ENCODE measurements around the gene MYOM1. TPM values are rescaled to one million over a fixed set of nuclear protein-coding genes. Genes with fewer than 3 reads are reported as not detected.
"Not testable (repeated sequence)": the region's sequence is repeated elsewhere in the genome, so short reads cannot be mapped to it uniquely, and the experiment has no call there.

The MYOM1 gene
- total RNA-seq, 3 donors from 2014 or later = 3.1 to 6.9 (median 5.9) TPM

GRCh38 chr18:3205239-3205638, 14.5 kb downstream of the MYOM1 start:
- TF ChIP-seq POLR2AphosphoS5 (IDR thresholded peaks at IDR 0.05) (no peak), POLR2A (IDR thresholded peaks at IDR 0.05) (no peak), CTCF (IDR thresholded peaks at IDR 0.05) (no peak)
- H3K27me3 ChIP-seq = no peaks in the 10 kb centered on the region
- intact Hi-C loops (cut with DNase I; ENCODE audit: low total_unique reads) = no loop called here
- no peaks in the 10 kb centered on the region for H3K36me3 ChIP-seq
- DNase-seq (ENCODE audit: low spot score in 2 of 2) = no peak
- H3K4me1 ChIP-seq = no peaks in the 10 kb centered on the region
- peaks cover 0 to 23% of the 10 kb centered on the region in 2 donors for H3K9me3 ChIP-seq
- no peak overlapping the region for H3K4me3 ChIP-seq
- no peak overlapping the region for H3K27ac ChIP-seq

GRCh38 chr18:3199942-3200645, 19.7 kb downstream of the MYOM1 start:
- Histone ChIP-seq H3K36me3 (no peaks in the 10 kb centered on the region), H3K27ac (no peak overlapping the region), H3K4me1 (no peaks in the 10 kb centered on the region), H3K4me3 (no peak overlapping the region), H3K27me3 (no peaks in the 10 kb centered on the region), H3K9me3 (peaks cover 0 to 12% of the 10 kb centered on the region in 2 donors)
- intact Hi-C loops (cut with DNase I; ENCODE audit: low total_unique reads) = loop anchor here (2.0 kb wide), 1 partner anchor 15 kb away; no protein-coding TSS in a partner anchor
- TF ChIP-seq CTCF (IDR thresholded peaks at IDR 0.05) (no peak), POLR2A (IDR thresholded peaks at IDR 0.05) (no peak), POLR2AphosphoS5 (IDR thresholded peaks at IDR 0.05) (no peak)
- no peak for DNase-seq (ENCODE audit: low spot score in 2 of 2)

DNA sequence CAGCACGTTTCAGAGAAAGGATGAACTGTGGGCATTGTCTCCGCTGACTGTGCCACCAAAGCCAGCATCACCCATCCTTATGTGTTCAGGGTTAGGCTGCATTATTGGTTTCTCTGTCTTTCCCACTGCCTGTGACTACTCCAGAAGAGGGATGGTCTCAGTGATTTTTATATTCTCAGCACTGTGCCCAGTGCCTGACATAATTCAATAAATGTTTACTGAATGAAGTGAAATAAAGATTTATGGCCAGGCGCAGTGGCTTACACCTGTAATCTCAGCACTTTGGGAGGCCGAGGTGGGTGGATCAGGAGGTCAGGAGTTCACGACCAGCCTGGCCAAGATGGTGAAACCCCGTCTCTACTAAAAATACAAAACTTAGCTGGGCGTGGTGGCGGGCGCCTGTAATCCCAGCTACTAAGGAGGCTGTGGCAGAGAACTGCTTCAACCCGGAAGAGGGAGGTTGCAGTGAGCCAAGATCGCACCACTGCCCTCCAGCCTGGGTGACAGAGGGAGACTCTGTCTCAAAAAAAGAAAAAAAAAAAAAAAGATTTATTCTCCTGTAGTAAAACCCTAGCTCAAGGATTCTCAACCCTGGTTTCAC, 21.4 kb downstream of the MYOM1 start:
- not testable (repeated sequence) for H3K4me1 ChIP-seq; H3K27me3 ChIP-seq; H3K9me3 ChIP-seq; DNase-seq (ENCODE audit: low spot score in 2 of 2); H3K4me3 ChIP-seq; H3K36me3 ChIP-seq; H3K27ac ChIP-seq
- intact Hi-C loops (cut with DNase I; ENCODE audit: low total_unique reads) = loop anchor here (2.0 kb wide), 1 partner anchor 16 kb away; no protein-coding TSS in a partner anchor

- H3K36me3 ChIP-seq = no peaks in the 10 kb centered on the region
- no peak for DNase-seq (ENCODE audit: low spot score in 2 of 2)
- H3K27me3 ChIP-seq = no peaks in the 10 kb centered on the region
- no peaks in the 10 kb centered on the region for H3K4me1 ChIP-seq
- no peak overlapping the region for H3K4me3 ChIP-seq
- intact Hi-C loops (cut with DNase I; ENCODE audit: low total_unique reads) = no loop called here
- no peak overlapping the region for H3K27ac ChIP-seq
- H3K9me3 ChIP-seq = no peaks in the 10 kb centered on the region
- TF ChIP-seq CTCF (IDR thresholded peaks at IDR 0.05) = no peak
- no peak for TF ChIP-seq POLR2AphosphoS5 (IDR thresholded peaks at IDR 0.05)
- TF ChIP-seq POLR2A (IDR thresholded peaks at IDR 0.05) = no peak
These were observed 24.7 kb downstream of the MYOM1 start for GRCh38 chr18:3194947-3195612.

DNA sequence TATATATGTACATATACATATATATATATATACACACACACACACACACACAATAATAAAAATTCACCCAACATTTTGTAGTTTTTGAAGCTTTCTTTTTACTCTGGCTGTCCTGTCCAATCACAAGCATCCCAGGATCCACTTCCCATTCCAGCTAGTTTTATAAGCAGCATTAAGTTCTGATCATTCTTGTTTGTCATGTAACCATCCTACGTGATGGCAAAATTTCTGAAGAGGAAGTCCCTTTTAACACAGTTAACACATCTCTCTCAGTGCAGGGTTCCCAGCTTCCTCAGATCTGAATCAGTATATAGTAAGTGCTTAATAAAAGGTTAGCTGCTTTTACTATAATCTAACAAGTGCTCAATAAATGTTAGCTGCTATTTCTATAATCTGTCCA, 26.4 kb downstream of the MYOM1 start:
- Histone ChIP-seq H3K27ac (no peak overlapping the region), H3K36me3 (no peaks in the 10 kb centered on the region), H3K27me3 (no peaks in the 10 kb centered on the region), H3K4me3 (no peak overlapping the region), H3K4me1 (no peaks in the 10 kb centered on the region), H3K9me3 (no peaks in the 10 kb centered on the region)
- TF ChIP-seq POLR2AphosphoS5 (IDR thresholded peaks at IDR 0.05) = no peak
- no peak for TF ChIP-seq CTCF (IDR thresholded peaks at IDR 0.05)
- TF ChIP-seq POLR2A (IDR thresholded peaks at IDR 0.05) = no peak
- intact Hi-C loops (cut with DNase I; ENCODE audit: low total_unique reads) = no loop called here
- no peak for DNase-seq (ENCODE audit: low spot score in 2 of 2)
